Upper lobe of left lung (tissue), 6 donors: ENCODE measurements around the gene ANKRD42. TPM values are rescaled to one million over a fixed set of nuclear protein-coding genes. Genes with fewer than 3 reads are reported as not detected.

Experiments used
- ATAC-seq, 2 donors: fragments of 200-7000 bp; cut with Tn5 transposase; one replicate each; pipeline ENCODE4 v1.9.1; 2022; ENCODE audit warnings: mild to moderate bottlenecking in 2 of 2, moderate library complexity in 2 of 2; ENCODE audit not compliant: low FRiP score in 2 of 2
- DNase-seq, 2 donors: peaks; one replicate each; pipeline ENCODE4 v3.0.0-alpha.2; 2019 to 2020
- H3K27ac ChIP-seq, 4 donors: fragments of 200-600 bp; sonication (generic); one replicate each; pipeline ENCODE4 v1.5.1; 2016 to 2019
- H3K27me3 ChIP-seq, 4 donors: fragments of 200-600 bp; sonication (generic); one replicate each; pipeline ENCODE4 v1.5.1; 2017 to 2019
- H3K36me3 ChIP-seq, 4 donors: fragments of 200-600 bp; sonication (generic); one replicate each; pipeline ENCODE4 v1.5.1; 2016 to 2019
- H3K4me1 ChIP-seq, 4 donors: fragments of 200-600 bp; sonication (generic); one replicate each; pipeline ENCODE4 v1.5.1; 2018 to 2019
- H3K4me3 ChIP-seq, 4 donors: fragments of 200-600 bp; sonication (generic); one replicate each; pipeline ENCODE4 v1.5.1; 2017 to 2019; ENCODE audit warnings: mild to moderate bottlenecking in 2 of 4, moderate library complexity in 1 of 4
- H3K9me3 ChIP-seq, 4 donors: fragments of 200-600 bp; sonication (generic); one replicate each; pipeline ENCODE4 v1.5.1; 2018 to 2019
- CTCF ChIP-seq, 6 experiments: fragments of 450-650 bp in 4 of 6; fragments of 200-600 bp in 2 of 6; sonication (generic) in 2 of 6; IDR thresholded peaks; one replicate each; pipeline ENCODE4 v1.5.1; 2016 to 2019; ENCODE audit warnings: antibody characterized with exemption in 6 of 6
- EP300 ChIP-seq, 4 donors: sonication (generic); formaldehyde crosslinking; IDR thresholded peaks; one replicate each; pipeline ENCODE4 v1.5.1; 2017; ENCODE audit warnings: antibody characterized with exemption in 4 of 4, control low read depth in 2 of 4
- POLR2A ChIP-seq, 4 donors: fragments of 450-650 bp; IDR thresholded peaks; one replicate each; pipeline ENCODE4 v1.5.1; 2016 to 2017; ENCODE audit warnings: antibody characterized with exemption in 4 of 4, mild to moderate bottlenecking in 2 of 4
- POLR2AphosphoS5 ChIP-seq, 2 donors: sonication (generic); formaldehyde crosslinking; IDR thresholded peaks; one replicate each; pipeline ENCODE4 v1.5.1; 2017; ENCODE audit warnings: antibody characterized with exemption in 2 of 2
- WGBS, 2 donors: methylation state at CpG; one replicate each; pipeline ENCODE4 v1.1.5; 2017 to 2018; 5-methylcytosine and 5-hydroxymethylcytosine counted together
- total RNA-seq, 6 donors: library from RNA; depleted of rRNA in 4 of 6; stranded (reverse); fragments of >200 nt in 4 of 6; gene quantifications; one replicate each; pipeline versions ENCODE4 v1.1.0 to v1.2.1, GENCODE V29; 2016 to 2021
- donor health status: DM: no; HTN: no; CAD: no; lungs with moderate emphysema.
- donor health status: DM: no; HTN: yes; CAD: no; lungs with severe emphysema.

Gene ANKRD42
- total RNA-seq, 6 donors from 2014 or later = 11.1 to 30.4 (median 15.4) TPM

GRCh38 chr11:83152264-83152663 is 41.2 kb upstream of the ANKRD42 start:
- 95 to 96% methylated on average over 2 of the region's 2 CpGs for WGBS, 2 donors
- Histone ChIP-seq H3K9me3 (no peaks in the 10 kb centered on the region), H3K36me3 (no peaks in the 10 kb centered on the region), H3K27ac (no peak overlapping the region), H3K27me3 (no peaks in the 10 kb centered on the region), H3K4me3 (no peak overlapping the region), H3K4me1 (peaks cover 0 to 7% (median 1%) of the 10 kb centered on the region in 4 donors)
- TF ChIP-seq POLR2AphosphoS5 (IDR thresholded peaks at IDR 0.05) = no peak
- TF ChIP-seq POLR2A (IDR thresholded peaks at IDR 0.05) = no peak
- DNase-seq (no peak), ATAC-seq (no peak)

GRCh38 chr11:83153764-83154163 is 39.7 kb upstream of the ANKRD42 start:
- Histone ChIP-seq H3K9me3 (no peaks in the 10 kb centered on the region), H3K36me3 (no peaks in the 10 kb centered on the region), H3K27ac (no peak overlapping the region), H3K27me3 (no peaks in the 10 kb centered on the region), H3K4me3 (no peak overlapping the region), H3K4me1 (peaks cover 0 to 7% (median 1%) of the 10 kb centered on the region in 4 donors)
- no peak for DNase-seq
- ATAC-seq = no peak
- WGBS, 2 donors = 84 to 96% methylated on average over 6 of the region's 6 CpGs
- TF ChIP-seq EP300 (IDR thresholded peaks at IDR 0.05) (no peak), POLR2AphosphoS5 (IDR thresholded peaks at IDR 0.05) (no peak), POLR2A (IDR thresholded peaks at IDR 0.05) (no peak), CTCF (IDR thresholded peaks at IDR 0.05) (no peak)

GRCh38 chr11:83156144-83156995 is 37.1 kb upstream of the ANKRD42 start:
- H3K27ac ChIP-seq = peak overlapping the region; percentile 84 to 99 (median 96)
- ATAC-seq = peak; percentile 95 to 99
- no peaks in the 10 kb centered on the region for H3K9me3 ChIP-seq
- WGBS, 2 donors = 0 to 1% methylated on average over 23 to 29 of the region's 35 CpGs
- H3K36me3 ChIP-seq = peaks cover 0 to 5% (median 0%) of the 10 kb centered on the region in 4 donors
- peak; percentile 88 to 100 for DNase-seq
- no peak for TF ChIP-seq EP300 (IDR thresholded peaks at IDR 0.05)
- peak in 3 of 4 donors; percentile 29 to 62 (median 57) for TF ChIP-seq POLR2A (IDR thresholded peaks at IDR 0.05)
- peak in 1 of 6 experiments; percentile 6 for TF ChIP-seq CTCF (IDR thresholded peaks at IDR 0.05)
- TF ChIP-seq POLR2AphosphoS5 (IDR thresholded peaks at IDR 0.05) = peak; percentile 79 to 87
- H3K4me1 ChIP-seq = peaks cover 13 to 30% (median 16%) of the 10 kb centered on the region in 4 donors
- peak overlapping the region; percentile 47 to 90 (median 74) for H3K4me3 ChIP-seq
- no peaks in the 10 kb centered on the region for H3K27me3 ChIP-seq

GRCh38 chr11:83156996-83157593 is 36.4 kb upstream of the ANKRD42 start, which contains the start of gene PCF11:
Gene PCF11, plus strand, starts transcription at chr11:83157131. Its CDS starts 309 bp downstream, at chr11:83157440.
- ATAC-seq (peak; percentile 47 to 97), DNase-seq (peak in 1 of 2 donors; percentile 98)
- Histone ChIP-seq H3K27ac (peak within 1 kb of the TSS; percentile 99 to 100 (median 100)), H3K36me3 (peaks cover 0 to 5% (median 0%) of the 10 kb centered on the region in 4 donors), H3K27me3 (no peaks in the 10 kb centered on the region), H3K9me3 (no peaks in the 10 kb centered on the region), H3K4me1 (peaks cover 20 to 37% (median 23%) of the 10 kb centered on the region in 4 donors), H3K4me3 (peak within 1 kb of the TSS; percentile 72 to 90 (median 90))
- 1% methylated on average over 25 to 40 of the region's 55 CpGs for WGBS, 2 donors
- TF ChIP-seq POLR2A (IDR thresholded peaks at IDR 0.05) (peak; percentile 90 to 99 (median 99)), EP300 (IDR thresholded peaks at IDR 0.05) (peak in 1 of 4 donors; percentile 79), POLR2AphosphoS5 (IDR thresholded peaks at IDR 0.05) (peak; percentile 99 to 100), CTCF (IDR thresholded peaks at IDR 0.05) (peak in 1 of 6 experiments; percentile 6)
